Measurements from ENCODE around the gene ADAM29.

- TF ChIP-seq SMC3 (IDR thresholded peaks at IDR 0.05; ENCODE audit: low read depth, low read length) (no peak), RFX5 (IDR thresholded peaks at IDR 0.05; ENCODE audit: low read depth, low read length) (no peak), FOS (IDR thresholded peaks at IDR 0.05; ENCODE audit: low read depth, low read length) (no peak), CTCF (conservative IDR thresholded peaks at IDR 0.05; ENCODE audit: low read depth, low read length) (no peak), ELK1 (IDR thresholded peaks at IDR 0.05; ENCODE audit: borderline replicate concordance, low read depth, low read length) (no peak), POLR2A (IDR thresholded peaks at IDR 0.05; ENCODE audit: low read depth, low read length) (no peak), CHD1 (IDR thresholded peaks at IDR 0.05; ENCODE audit: low read depth, low read length) (no peak), MXI1 (IDR thresholded peaks at IDR 0.05; ENCODE audit: borderline replicate concordance, low read depth, low read length) (no peak), RAD21 (IDR thresholded peaks at IDR 0.05; ENCODE audit: low read length) (no peak), USF2 (IDR thresholded peaks at IDR 0.05; ENCODE audit: low read depth, low read length) (no peak), RCOR1 (IDR thresholded peaks at IDR 0.05; ENCODE audit: insufficient replicate concordance, low read length) (no peak), CEBPB (IDR thresholded peaks at IDR 0.05; ENCODE audit: low read depth, low read length) (no peak), MAFK (IDR thresholded peaks at IDR 0.05; ENCODE audit: low read depth, low read length) (no peak)
Observed at GRCh38 chr4:174869339-174869738, 48.8 kb upstream of the ADAM29 start.
